ENCODE data around the gene IQGAP2.

The IQGAP2 gene

GRCh38 chr5:76388236-76388635 is 14.8 kb upstream of the IQGAP2 start:
- Histone ChIP-seq H3K4me1 (no peaks in the 10 kb centered on the region), H3K4me3 (ENCODE audit: low read depth, low read length) (no peak overlapping the region), H3K36me3 (no peaks in the 10 kb centered on the region), H3K9me3 (no peaks in the 10 kb centered on the region), H3K27me3 (no peaks in the 10 kb centered on the region)
- no peak for DNase-seq
- no peak for TF ChIP-seq CTCF (IDR thresholded peaks at IDR 0.05; ENCODE audit: low read depth, low read length)

- Histone ChIP-seq H3K9me3 (no peaks in the 10 kb centered on the region), H3K4me1 (no peaks in the 10 kb centered on the region), H3K27me3 (no peaks in the 10 kb centered on the region), H3K4me3 (ENCODE audit: low read depth, low read length) (no peak overlapping the region), H3K36me3 (no peaks in the 10 kb centered on the region)
- no peak for TF ChIP-seq CTCF (IDR thresholded peaks at IDR 0.05; ENCODE audit: low read depth, low read length)
- DNase-seq, result no peak
Measured at GRCh38 chr5:76388791-76389512, 14.1 kb upstream of the IQGAP2 start.

GRCh38 chr5:76389513-76390154 is 13.5 kb upstream of the IQGAP2 start:
- TF ChIP-seq CTCF (IDR thresholded peaks at IDR 0.05; ENCODE audit: low read depth, low read length), result no peak
- Histone ChIP-seq H3K36me3 (no peaks in the 10 kb centered on the region), H3K4me3 (ENCODE audit: low read depth, low read length) (no peak overlapping the region), H3K9me3 (no peaks in the 10 kb centered on the region), H3K4me1 (no peaks in the 10 kb centered on the region), H3K27me3 (no peaks in the 10 kb centered on the region)
- DNase-seq, result no peak

- Histone ChIP-seq H3K9me3 (no peaks in the 10 kb centered on the region), H3K36me3 (no peaks in the 10 kb centered on the region), H3K27me3 (no peaks in the 10 kb centered on the region), H3K4me1 (no peaks in the 10 kb centered on the region), H3K4me3 (ENCODE audit: low read depth, low read length) (no peak overlapping the region)
- TF ChIP-seq CTCF (IDR thresholded peaks at IDR 0.05; ENCODE audit: low read depth, low read length), result no peak
- no peak for DNase-seq
Measured at GRCh38 chr5:76391014-76391413, 12.1 kb upstream of the IQGAP2 start.

- Histone ChIP-seq H3K4me3 (ENCODE audit: low read depth, low read length) (no peak overlapping the region), H3K9me3 (no peaks in the 10 kb centered on the region), H3K36me3 (no peaks in the 10 kb centered on the region), H3K27me3 (peaks cover 4% of the 10 kb centered on the region; the same call in 1 of the 2 replicates), H3K4me1 (no peaks in the 10 kb centered on the region)
- no peak for DNase-seq
- TF ChIP-seq CTCF (IDR thresholded peaks at IDR 0.05; ENCODE audit: low read depth, low read length), result no peak
Measured at GRCh38 chr5:76393035-76393680, 9.9 kb upstream of the IQGAP2 start.

- Histone ChIP-seq H3K4me3 (ENCODE audit: low read depth, low read length) (no peak overlapping the region), H3K27me3 (peaks cover 28% of the 10 kb centered on the region), H3K9me3 (no peaks in the 10 kb centered on the region), H3K4me1 (no peaks in the 10 kb centered on the region), H3K36me3 (no peaks in the 10 kb centered on the region)
- DNase-seq, result no peak
- no peak for TF ChIP-seq CTCF (IDR thresholded peaks at IDR 0.05; ENCODE audit: low read depth, low read length)
Measured at GRCh38 chr5:76397200-76397599, 5.9 kb upstream of the IQGAP2 start.
